Activated T-helper 17 cell treated with anti-CD3 and anti-CD28 coated beads, Interleukin-2, amount 50 U/mL, for 72 hours (primary cell): ENCODE measurements around the gene KIAA0825. TPM values are rescaled to one million over a fixed set of nuclear protein-coding genes. Genes with fewer than 3 reads are reported as not detected.
"Not testable (repeated sequence)": the region's sequence is repeated elsewhere in the genome, so short reads cannot be mapped to it uniquely, and the experiment has no call there.

ENCODE experiments used
- ATAC-seq: fragments of 150-1000 bp; cut with Tn5 transposase; replicated peaks from 2 replicates; pipeline ENCODE4 v1.10.0; 2021; ENCODE audit warnings: mild to moderate bottlenecking, moderate library complexity
- H3K27ac Mint-ChIP-seq: one replicate; pipeline ENCODE4 v1.8.0; 2022; ENCODE audit warnings: mixed read lengths
- H3K27me3 Mint-ChIP-seq: one replicate; pipeline ENCODE4 v1.8.0; 2022; ENCODE audit warnings: mixed read lengths
- H3K36me3 Mint-ChIP-seq: one replicate; pipeline ENCODE4 v1.8.0; 2022; ENCODE audit warnings: low read depth, mild to moderate bottlenecking, mixed read lengths
- H3K4me1 Mint-ChIP-seq: one replicate; pipeline ENCODE4 v1.8.0; 2022; ENCODE audit warnings: mixed read lengths
- H3K4me3 Mint-ChIP-seq: one replicate; pipeline ENCODE4 v1.8.0; 2022; ENCODE audit warnings: mild to moderate bottlenecking, mixed read lengths
- H3K9me3 Mint-ChIP-seq: one replicate; pipeline ENCODE4 v1.8.0; 2022; ENCODE audit warnings: mixed read lengths
- total RNA-seq, 2 donors: library from RNA; stranded (reverse); gene quantifications; one replicate each; pipeline ENCODE4 v1.2.3, GENCODE V29; 2022

The KIAA0825 gene
- total RNA-seq, 2 donors from 2014 or later: 0.97 to 1.1 TPM

DNA sequence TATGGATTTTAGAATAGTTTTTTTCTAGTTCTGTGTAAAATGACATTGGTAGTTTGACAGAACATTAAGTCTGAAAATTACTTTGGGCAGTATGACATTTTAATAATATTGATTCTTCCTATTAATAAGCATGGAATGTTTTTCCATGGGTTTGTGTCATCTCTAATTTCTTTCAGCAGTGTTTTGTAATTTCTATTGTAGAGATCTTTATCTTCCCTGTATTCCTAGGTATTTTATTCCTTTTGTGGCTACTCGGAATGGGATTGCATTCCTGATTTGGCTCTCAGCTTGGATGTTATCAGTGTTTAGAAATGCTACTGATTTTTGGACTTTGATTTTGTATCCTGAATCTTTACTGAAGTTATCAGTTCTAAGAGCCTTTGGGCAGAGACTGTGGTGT, 420.4 kb downstream of the KIAA0825 start:
- no peak for ATAC-seq

DNA sequence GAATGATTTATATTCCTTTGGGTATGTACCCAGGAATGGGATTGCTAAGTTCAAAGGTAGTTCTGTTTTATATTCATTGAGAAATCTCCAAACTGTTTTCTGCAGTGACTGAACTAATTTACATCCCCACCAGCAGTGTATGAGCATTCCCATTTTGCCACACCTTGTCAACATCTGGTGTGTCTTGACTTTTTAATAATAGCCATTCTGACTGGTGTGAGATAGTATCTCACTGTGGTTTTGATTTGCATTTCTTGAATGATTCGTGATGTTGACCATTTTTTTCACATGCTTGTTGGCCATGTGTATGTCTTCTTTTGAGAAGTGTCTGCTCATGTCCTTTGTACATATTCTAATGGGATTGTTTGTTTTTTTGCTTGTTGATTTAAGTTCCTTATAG, 421.5 kb downstream of the KIAA0825 start:
- H3K27me3 Mint-ChIP-seq: peaks cover under 1% of the 10 kb centered on the region
- no peak overlapping the region for H3K4me3 Mint-ChIP-seq
- H3K4me1 Mint-ChIP-seq: no peaks in the 10 kb centered on the region
- ATAC-seq: no peak
- H3K36me3 Mint-ChIP-seq: no peaks in the 10 kb centered on the region
- no peaks in the 10 kb centered on the region for H3K9me3 Mint-ChIP-seq
- H3K27ac Mint-ChIP-seq: no peak overlapping the region

More for the DNA sequence above, 420.4 kb downstream of the KIAA0825 start:
- no peaks in the 10 kb centered on the region for H3K4me1 Mint-ChIP-seq
- no peaks in the 10 kb centered on the region for H3K36me3 Mint-ChIP-seq
- no peak overlapping the region for H3K27ac Mint-ChIP-seq
- no peak overlapping the region for H3K4me3 Mint-ChIP-seq
- H3K9me3 Mint-ChIP-seq: no peaks in the 10 kb centered on the region
- peaks cover 4% of the 10 kb centered on the region for H3K27me3 Mint-ChIP-seq

DNA sequence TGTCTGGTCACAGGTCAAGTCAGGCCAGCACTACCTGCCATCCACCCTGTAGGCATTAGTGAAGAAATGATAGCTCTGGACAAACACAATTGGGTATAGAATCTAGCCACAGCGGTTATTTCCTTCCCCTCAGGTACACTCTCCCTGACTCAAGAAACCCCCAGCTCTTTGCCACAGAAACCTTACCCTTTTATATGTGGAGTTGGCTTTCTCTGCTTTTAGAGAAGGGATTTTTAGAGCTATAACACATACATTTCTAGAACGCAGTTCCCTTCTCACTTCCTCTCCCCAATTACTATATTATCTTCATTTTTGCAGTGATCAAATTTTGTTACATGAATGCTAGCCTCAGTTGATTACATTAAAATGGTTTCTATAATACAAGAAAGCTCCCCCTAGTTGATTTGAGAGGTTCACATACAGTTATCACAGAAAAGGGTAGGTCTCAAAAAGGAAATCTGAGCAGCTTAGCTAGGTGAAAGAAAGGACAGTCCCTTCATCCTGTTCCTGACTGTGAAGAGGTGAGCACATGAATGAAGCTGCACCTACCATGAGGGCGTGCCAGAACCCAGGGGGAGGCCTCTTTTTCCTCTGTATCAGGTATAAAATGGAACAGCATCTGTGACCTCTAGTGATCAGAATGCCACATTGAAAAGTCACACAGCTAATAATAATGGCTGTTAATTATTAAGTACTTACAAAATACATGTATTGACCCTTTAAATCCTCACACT, 425.6 kb downstream of the KIAA0825 start:
- Mint-ChIP-seq H3K9me3 (no peaks in the 10 kb centered on the region), H3K27ac (no peak overlapping the region), H3K4me3 (no peak overlapping the region)

DNA sequence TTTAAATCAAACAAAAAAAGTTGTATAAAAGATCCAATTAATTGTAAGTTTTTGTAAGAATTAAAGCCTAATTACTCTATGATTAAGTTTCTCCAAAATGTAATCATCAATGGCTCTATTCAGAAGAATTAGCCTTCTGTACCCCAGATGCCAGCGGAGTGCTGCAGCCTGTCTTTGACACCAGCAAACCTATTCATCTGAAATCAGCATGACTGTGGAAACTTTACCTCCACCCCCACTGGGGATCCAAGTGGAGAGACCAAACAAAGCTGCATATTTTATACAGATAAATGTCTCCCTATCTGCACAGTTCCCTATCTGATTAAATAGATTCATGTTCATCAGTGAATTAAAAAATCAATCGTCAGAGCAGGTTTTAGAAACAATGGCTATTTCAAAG, 426.8 kb downstream of the KIAA0825 start:
- H3K9me3 Mint-ChIP-seq: no peaks in the 10 kb centered on the region
- no peak overlapping the region for H3K4me3 Mint-ChIP-seq
- no peaks in the 10 kb centered on the region for H3K27me3 Mint-ChIP-seq
- H3K4me1 Mint-ChIP-seq: no peaks in the 10 kb centered on the region
- H3K27ac Mint-ChIP-seq: no peak overlapping the region
- no peak for ATAC-seq
- H3K36me3 Mint-ChIP-seq: no peaks in the 10 kb centered on the region

More for the DNA sequence above, 425.6 kb downstream of the KIAA0825 start:
- Mint-ChIP-seq H3K4me1 (no peaks in the 10 kb centered on the region), H3K36me3 (no peaks in the 10 kb centered on the region), H3K27me3 (no peaks in the 10 kb centered on the region)
- ATAC-seq: no peak

DNA sequence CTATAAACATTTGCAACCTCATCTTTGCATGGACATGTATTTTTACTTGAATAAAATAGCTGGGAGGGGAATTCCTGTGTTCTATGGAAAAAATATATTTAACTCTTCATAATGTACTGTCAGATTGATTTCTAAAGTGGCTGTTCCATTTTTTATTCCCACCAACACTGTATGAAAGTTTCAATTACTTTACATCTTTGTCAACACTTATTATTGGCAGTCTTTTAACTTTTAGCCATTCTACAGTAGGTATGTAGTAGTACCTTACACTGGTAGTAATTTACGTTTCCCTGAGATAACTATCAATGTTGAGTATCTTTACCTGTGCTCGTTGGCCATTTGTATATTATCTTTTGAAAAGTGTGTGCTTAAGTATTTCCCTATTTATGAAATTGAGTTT, 429.7 kb downstream of the KIAA0825 start:
- Mint-ChIP-seq H3K27me3 (no peaks in the 10 kb centered on the region), H3K4me1 (no peaks in the 10 kb centered on the region), H3K4me3 (no peak overlapping the region), H3K9me3 (no peaks in the 10 kb centered on the region), H3K36me3 (no peaks in the 10 kb centered on the region), H3K27ac (no peak overlapping the region)
- ATAC-seq: no peak

DNA sequence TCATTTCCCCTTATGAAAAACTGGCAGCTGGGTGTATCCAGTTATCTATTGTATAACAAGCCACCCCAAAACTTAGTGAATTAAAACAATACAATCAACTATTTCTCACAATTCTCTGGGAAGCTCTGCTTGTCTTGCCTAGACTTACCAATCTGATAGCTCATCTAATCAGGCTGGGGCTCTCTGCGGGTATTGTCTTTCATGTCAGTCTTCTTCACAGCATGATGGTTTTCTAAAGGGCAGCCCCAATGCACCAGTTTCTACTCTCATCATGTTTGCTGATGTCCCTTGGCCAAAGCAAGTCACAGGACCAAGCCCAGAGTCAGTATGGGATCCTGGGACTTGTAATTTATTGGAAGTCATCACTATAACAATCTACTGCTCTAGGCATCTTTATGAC, 433.5 kb downstream of the KIAA0825 start:
- no peaks in the 10 kb centered on the region for H3K9me3 Mint-ChIP-seq
- no peak overlapping the region for H3K4me3 Mint-ChIP-seq
- H3K36me3 Mint-ChIP-seq: no peaks in the 10 kb centered on the region
- no peaks in the 10 kb centered on the region for H3K4me1 Mint-ChIP-seq
- no peak for ATAC-seq
- H3K27me3 Mint-ChIP-seq: no peaks in the 10 kb centered on the region
- H3K27ac Mint-ChIP-seq: no peak overlapping the region

DNA sequence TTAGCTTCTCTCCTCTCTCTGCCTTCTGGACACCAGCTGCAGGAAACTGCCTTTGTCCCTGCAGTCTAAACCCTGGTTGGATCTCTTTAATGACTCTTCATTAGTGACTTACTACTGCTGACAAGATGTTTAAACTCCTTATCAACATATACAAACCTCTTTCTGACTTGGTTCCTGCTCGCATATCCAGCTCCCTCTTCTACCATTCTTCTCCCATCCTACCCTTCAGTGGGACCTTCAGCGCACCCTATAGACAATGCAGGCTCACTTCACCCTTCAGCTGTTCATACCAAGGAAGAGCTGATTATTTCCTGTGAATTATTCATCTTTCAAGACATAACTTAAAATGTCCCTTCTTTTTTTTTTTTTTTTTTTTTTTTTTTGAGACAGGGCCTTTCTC, 436.5 kb downstream of the KIAA0825 start:
- Mint-ChIP-seq H3K36me3 (no peaks in the 10 kb centered on the region), H3K27ac (no peak overlapping the region), H3K4me1 (no peaks in the 10 kb centered on the region), H3K27me3 (no peaks in the 10 kb centered on the region), H3K4me3 (no peak overlapping the region), H3K9me3 (no peaks in the 10 kb centered on the region)
- ATAC-seq: no peak

DNA sequence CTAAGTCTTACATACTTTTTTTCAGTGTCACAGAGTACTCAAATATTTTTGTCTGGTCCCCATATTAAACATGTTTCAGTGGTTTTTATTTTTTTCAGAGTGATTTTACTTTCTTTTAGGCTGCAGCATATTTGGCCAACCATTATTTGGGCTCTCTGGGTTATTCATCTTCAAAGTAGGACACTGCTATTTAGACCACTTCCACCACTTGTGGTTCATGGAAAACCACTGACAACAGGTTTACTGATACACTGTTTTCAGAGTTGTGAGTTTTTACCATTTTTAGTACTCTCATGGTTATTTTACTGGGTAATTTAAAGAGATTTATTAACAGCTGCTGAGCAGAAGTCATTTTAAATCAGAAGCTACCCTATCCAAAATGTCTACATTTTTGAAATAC, 437.6 kb downstream of the KIAA0825 start:
- Mint-ChIP-seq H3K36me3 (no peaks in the 10 kb centered on the region), H3K27ac (no peak overlapping the region), H3K27me3 (no peaks in the 10 kb centered on the region), H3K9me3 (no peaks in the 10 kb centered on the region), H3K4me3 (no peak overlapping the region), H3K4me1 (no peaks in the 10 kb centered on the region)
- ATAC-seq: no peak

DNA sequence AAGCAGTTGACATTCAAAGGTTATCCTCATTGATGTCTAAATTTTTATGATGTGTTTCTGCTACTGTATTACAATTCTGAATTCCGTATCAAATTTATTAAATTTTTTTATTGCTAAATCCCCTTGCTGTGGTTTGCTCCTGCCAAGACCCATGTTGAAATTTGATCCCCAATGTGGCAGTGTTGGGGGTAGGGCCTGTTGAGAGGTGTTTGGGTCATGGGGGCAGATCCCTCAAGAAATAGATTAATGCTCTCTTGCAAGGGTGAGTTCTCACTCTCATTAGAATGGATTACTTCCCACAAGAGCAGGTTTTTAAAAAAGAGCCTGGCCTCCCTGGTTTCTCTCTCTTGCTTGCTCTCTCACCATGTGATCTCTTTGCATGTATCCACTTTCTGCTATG, 442.5 kb downstream of the KIAA0825 start:
- Mint-ChIP-seq H3K27me3 (no peaks in the 10 kb centered on the region), H3K36me3 (no peaks in the 10 kb centered on the region), H3K4me1 (no peaks in the 10 kb centered on the region), H3K4me3 (no peak overlapping the region), H3K27ac (no peak overlapping the region), H3K9me3 (peaks cover 4% of the 10 kb centered on the region)
- no peak for ATAC-seq

DNA sequence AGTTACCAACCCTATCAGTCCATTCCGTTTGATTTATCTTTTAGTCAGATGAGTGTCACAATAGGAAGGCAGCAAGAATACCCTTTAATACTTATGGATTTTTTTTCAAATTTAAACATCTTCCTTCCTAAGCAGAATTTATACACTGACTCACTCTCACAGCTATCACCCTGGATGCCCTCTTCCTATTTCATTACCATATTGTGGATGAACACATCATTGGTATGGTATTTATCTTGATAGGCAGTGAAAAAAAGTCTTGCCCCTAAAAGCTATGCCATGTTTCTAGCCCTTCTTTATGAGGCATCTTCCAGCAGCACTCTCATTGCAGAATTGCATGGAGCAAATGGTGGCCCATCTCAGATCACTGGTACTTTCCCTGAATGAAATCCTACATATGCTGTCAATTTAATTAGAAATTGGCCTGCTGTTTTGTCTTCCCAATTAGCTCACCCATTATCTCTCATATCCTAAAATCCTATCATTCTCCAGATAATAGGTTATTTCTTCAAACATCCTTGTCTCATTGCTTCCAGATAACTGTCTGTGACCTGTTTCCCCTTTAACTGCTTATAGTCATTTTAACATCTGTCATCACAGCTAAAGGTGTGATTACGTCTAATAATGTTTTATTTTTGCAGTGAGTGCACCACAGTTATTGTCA, 443.5 kb downstream of the KIAA0825 start:
- Mint-ChIP-seq H3K27ac (no peak overlapping the region), H3K9me3 (peaks cover 4% of the 10 kb centered on the region), H3K36me3 (no peaks in the 10 kb centered on the region), H3K27me3 (no peaks in the 10 kb centered on the region), H3K4me1 (no peaks in the 10 kb centered on the region), H3K4me3 (no peak overlapping the region)
- no peak for ATAC-seq

DNA sequence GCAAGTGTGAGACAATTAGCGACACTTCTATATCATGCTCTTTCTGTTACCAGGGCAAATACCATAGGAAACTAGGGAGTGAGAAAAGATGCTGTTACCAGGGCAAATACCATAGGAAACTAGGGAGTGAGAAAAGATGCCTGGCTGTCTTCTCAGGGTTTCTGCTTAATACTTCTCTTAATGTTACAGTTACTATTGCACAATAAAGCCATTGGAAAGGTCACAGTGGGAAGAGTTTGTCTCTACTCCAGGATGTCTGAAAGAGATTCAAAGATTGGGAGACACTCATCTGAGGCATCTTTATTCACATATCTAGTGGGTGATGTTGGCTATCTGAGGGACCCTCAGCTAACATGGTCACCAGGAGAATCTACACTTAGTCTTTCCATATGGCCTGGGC, 445.3 kb downstream of the KIAA0825 start:
- Mint-ChIP-seq H3K27ac (no peak overlapping the region), H3K4me1 (no peaks in the 10 kb centered on the region), H3K27me3 (no peaks in the 10 kb centered on the region), H3K4me3 (no peak overlapping the region), H3K9me3 (peaks cover 4% of the 10 kb centered on the region), H3K36me3 (no peaks in the 10 kb centered on the region)
- ATAC-seq: no peak

DNA sequence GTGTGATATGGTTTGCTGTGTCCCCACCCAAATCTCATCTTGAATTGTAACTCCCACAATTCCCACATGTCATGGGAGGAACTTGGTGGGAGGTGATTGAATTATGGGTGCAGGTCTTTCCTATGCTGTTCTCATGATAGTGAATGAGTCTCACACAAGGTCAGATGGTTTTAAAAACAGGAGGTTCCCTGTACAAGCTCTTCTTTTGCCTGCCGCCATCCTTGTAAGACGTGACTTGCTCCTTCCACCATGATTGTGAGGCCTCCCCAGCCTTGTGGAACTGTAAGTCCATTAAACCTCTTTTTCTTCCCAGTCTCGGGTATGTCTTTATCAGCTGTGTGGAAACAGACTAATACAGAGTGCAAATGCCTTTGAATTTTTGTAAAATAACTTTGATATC, 447.3 kb downstream of the KIAA0825 start:
- H3K27me3 Mint-ChIP-seq, H3K9me3 Mint-ChIP-seq, ATAC-seq, H3K4me3 Mint-ChIP-seq, H3K4me1 Mint-ChIP-seq, H3K27ac Mint-ChIP-seq, H3K36me3 Mint-ChIP-seq: not testable (repeated sequence)

DNA sequence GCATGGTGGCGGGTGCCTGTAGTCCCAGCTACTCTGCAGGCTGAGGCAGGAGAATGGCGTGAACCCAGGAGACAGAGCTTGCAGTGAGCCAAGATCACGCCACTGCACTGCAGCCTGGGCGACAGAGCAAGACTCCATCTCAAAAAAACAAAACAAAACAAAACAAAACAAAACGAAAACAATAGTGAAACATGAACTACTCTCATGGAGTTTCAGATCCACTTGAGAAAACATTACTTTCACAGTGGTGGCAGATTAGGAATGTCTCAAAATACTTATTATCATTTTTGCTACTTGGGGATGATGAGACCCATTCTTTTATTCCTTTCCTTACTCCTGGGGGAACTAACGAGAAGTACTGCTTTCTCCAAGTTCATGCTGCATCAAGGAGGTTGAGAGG, 448.2 kb downstream of the KIAA0825 start:
- H3K4me1 Mint-ChIP-seq, H3K27ac Mint-ChIP-seq, H3K27me3 Mint-ChIP-seq, H3K4me3 Mint-ChIP-seq, ATAC-seq, H3K36me3 Mint-ChIP-seq, H3K9me3 Mint-ChIP-seq: not testable (repeated sequence)

DNA sequence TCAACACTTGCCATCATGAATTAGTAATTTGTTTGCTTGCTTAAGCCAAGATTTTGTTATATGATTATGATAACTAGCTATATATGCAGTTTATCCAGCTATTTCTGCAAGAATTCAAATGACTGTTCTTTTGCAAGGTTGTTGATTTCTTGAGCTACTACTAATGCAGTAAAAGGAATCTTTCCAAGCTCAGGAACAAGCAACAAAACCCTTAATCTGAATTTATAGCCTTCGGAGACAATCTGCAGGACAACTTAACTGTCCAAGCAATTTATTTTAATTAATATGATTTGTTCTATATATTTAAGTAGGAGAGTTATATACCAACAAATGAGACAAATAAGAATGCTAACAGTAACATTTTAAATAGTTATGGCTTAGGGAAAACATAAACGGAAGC, 450.3 kb downstream of the KIAA0825 start:
- Mint-ChIP-seq H3K9me3 (peaks cover 4% of the 10 kb centered on the region), H3K27ac (no peak overlapping the region), H3K4me3 (no peak overlapping the region), H3K27me3 (no peaks in the 10 kb centered on the region), H3K4me1 (no peaks in the 10 kb centered on the region), H3K36me3 (no peaks in the 10 kb centered on the region)
- ATAC-seq: no peak

DNA sequence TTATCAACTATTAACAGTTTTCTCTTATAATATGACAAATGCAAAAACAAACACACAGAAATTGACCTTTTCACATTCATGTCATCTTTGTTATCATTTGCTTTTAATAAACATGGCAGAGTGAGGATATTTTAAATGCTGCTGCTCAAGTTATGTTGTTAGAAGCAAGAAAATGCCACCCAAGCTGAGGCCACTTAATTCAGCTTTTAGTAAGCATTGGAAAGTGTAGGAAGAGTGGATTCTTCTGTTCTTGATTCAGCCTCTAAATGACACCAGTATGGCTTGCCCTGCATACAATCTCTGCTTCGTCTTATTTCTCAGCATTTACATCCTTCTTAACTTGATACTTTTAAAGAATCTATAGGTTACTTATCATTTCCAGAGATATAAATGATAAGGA, 456.6 kb downstream of the KIAA0825 start:
- ATAC-seq: no peak
- Mint-ChIP-seq H3K9me3 (no peaks in the 10 kb centered on the region), H3K27me3 (no peaks in the 10 kb centered on the region), H3K36me3 (no peaks in the 10 kb centered on the region), H3K27ac (no peak overlapping the region), H3K4me1 (no peaks in the 10 kb centered on the region), H3K4me3 (no peak overlapping the region)
